Loucy (cell line): ENCODE data around the gene FANCE.

Source experiments
- EZH2phosphoT487 ChIP-seq: fragments of 200-600 bp; IDR thresholded peaks from 2 replicates; pipeline ENCODE4 v1.6.1; 2018; ENCODE audit warnings: antibody characterized with exemption, mild to moderate bottlenecking, moderate library complexity, borderline replicate concordance
- TF ChIP-seq, protein P1 (sequence below): fragments of 200-600 bp; sonication (generic); conservative IDR thresholded peaks from 2 replicates; pipeline ENCODE4 v1.5.1; 2014; ENCODE audit warnings: mild to moderate bottlenecking, antibody characterized with exemption, low read length

DNA sequence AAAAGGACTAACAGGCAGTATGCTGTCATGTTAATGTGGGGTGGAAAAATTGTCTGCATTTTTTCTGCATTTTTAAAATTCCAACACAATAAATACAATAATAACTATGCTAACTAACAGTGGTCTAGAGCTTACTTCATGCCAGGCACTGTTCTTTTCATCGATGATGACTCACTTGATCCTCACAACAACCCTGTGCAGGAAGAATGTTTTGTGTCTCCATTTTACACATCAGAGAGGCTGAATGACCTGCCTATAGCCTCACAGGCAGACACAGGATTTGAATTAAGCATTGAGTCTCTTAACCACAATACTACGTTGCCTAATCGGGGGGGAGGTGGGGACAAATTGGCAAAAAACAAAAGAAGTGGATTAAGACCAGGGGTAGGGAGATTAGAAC lies 26.9 kb upstream of the FANCE start:
- TF ChIP-seq, protein P1, sequence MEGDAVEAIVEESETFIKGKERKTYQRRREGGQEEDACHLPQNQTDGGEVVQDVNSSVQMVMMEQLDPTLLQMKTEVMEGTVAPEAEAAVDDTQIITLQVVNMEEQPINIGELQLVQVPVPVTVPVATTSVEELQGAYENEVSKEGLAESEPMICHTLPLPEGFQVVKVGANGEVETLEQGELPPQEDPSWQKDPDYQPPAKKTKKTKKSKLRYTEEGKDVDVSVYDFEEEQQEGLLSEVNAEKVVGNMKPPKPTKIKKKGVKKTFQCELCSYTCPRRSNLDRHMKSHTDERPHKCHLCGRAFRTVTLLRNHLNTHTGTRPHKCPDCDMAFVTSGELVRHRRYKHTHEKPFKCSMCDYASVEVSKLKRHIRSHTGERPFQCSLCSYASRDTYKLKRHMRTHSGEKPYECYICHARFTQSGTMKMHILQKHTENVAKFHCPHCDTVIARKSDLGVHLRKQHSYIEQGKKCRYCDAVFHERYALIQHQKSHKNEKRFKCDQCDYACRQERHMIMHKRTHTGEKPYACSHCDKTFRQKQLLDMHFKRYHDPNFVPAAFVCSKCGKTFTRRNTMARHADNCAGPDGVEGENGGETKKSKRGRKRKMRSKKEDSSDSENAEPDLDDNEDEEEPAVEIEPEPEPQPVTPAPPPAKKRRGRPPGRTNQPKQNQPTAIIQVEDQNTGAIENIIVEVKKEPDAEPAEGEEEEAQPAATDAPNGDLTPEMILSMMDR, result no peak
- no peak for TF ChIP-seq EZH2phosphoT487
